T-helper 17 cell (primary cell): ENCODE results near the gene SUB1. TPM values are rescaled to one million over a fixed set of nuclear protein-coding genes. Genes with fewer than 3 reads are reported as not detected.

ENCODE experiments used
- ATAC-seq: fragments of 150-1000 bp; cut with Tn5 transposase; 2 replicates; pipeline ENCODE4 v1.10.0; 2021; ENCODE audit warnings: mild to moderate bottlenecking, moderate library complexity
- DNase-seq, 3 donors: peaks; one replicate each; pipeline versions ENCODE4 v3.0.0 to v3.0.0-alpha.2; 2020 to 2021
- H3K9me3 ChIP-seq: one replicate; pipeline ENCODE4 v1.7.0; 2013; ENCODE audit warnings: low read length, mild to moderate bottlenecking; ENCODE audit not compliant: control insufficient read depth, poor library complexity, severe bottlenecking
- H3K27ac Mint-ChIP-seq: one replicate; pipeline ENCODE4 v1.8.0; 2022; ENCODE audit warnings: mild to moderate bottlenecking, moderate library complexity, mixed read lengths
- H3K27me3 Mint-ChIP-seq: one replicate; pipeline ENCODE4 v1.8.0; 2022; ENCODE audit warnings: mixed read lengths
- H3K36me3 Mint-ChIP-seq: one replicate; pipeline ENCODE4 v1.8.0; 2022; ENCODE audit warnings: low read depth, mixed read lengths
- H3K4me1 Mint-ChIP-seq: one replicate; pipeline ENCODE4 v1.8.0; 2022; ENCODE audit warnings: mild to moderate bottlenecking, mixed read lengths
- H3K4me3 Mint-ChIP-seq: one replicate; pipeline ENCODE4 v1.8.0; 2022; ENCODE audit warnings: mild to moderate bottlenecking, moderate library complexity, mixed read lengths
- total RNA-seq, 4 donors: library from RNA in 2 of 4; stranded (reverse) in 2 of 4; gene quantifications; one replicate each; pipeline ENCODE4 v1.2.3 and lab custom pipeline; 2022 to 2026

Gene SUB1
- total RNA-seq, 2 donors from 2014 or later, result 311 to 325 TPM

DNA sequence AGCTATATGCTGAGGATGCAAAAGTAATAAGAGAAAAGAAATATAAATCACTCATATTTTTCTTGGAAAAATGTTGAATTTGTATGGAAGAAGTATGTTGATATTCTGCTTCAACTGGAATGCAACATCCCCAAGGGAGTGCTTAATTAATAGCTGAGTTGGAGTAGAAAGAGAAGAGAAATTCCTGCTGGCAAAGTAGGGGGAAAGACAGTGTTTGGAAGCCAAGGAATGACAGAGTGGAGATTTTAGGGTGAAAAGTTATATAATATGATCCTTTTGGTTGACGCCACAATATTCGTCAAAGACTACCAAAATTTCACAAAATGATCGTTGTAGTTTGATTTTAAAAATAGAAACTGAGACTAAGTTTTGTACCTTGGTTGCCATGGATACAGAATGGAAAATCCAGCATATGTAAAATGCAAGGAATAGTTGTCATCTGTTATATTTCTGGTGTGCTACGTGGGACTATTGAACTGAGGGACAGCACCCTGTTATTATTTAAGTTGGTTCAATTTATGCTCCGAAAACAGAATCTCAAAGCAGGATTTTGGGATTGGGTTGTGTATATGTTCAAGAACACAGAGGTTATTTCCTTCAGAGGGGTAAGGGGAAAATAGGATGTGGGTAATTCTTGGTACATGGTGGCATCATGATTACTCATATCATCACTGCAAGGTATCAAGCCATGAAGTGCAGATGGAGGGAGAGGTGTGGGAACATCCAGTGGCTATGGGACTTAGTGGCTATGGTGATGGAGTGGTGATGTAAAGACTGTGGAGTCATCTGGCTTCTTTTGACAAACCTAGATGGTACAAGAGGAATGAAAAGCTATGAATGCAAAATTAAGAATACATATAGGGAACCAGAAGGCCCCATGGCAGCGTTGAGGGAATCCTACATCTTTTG is 61.0 kb downstream of the SUB1 start:
- no peak for ATAC-seq
- DNase-seq, result no peak
- H3K4me1 Mint-ChIP-seq, result no peaks in the 10 kb centered on the region
- H3K27me3 Mint-ChIP-seq, result peaks cover 8% of the 10 kb centered on the region
- no peak overlapping the region for H3K4me3 Mint-ChIP-seq
- H3K9me3 ChIP-seq, result peaks cover 3% of the 10 kb centered on the region
- H3K36me3 Mint-ChIP-seq, result no peaks in the 10 kb centered on the region
- no peak overlapping the region for H3K27ac Mint-ChIP-seq

GRCh38 chr5:32651088-32651487 is 65.7 kb downstream of the SUB1 start:
- Mint-ChIP-seq H3K27me3 (peaks cover 8% of the 10 kb centered on the region), H3K36me3 (no peaks in the 10 kb centered on the region), H3K4me1 (no peaks in the 10 kb centered on the region), H3K27ac (no peak overlapping the region), H3K4me3 (no peak overlapping the region)
- DNase-seq (no peak), ATAC-seq (no peak)
- H3K9me3 ChIP-seq, result no peaks in the 10 kb centered on the region

DNA sequence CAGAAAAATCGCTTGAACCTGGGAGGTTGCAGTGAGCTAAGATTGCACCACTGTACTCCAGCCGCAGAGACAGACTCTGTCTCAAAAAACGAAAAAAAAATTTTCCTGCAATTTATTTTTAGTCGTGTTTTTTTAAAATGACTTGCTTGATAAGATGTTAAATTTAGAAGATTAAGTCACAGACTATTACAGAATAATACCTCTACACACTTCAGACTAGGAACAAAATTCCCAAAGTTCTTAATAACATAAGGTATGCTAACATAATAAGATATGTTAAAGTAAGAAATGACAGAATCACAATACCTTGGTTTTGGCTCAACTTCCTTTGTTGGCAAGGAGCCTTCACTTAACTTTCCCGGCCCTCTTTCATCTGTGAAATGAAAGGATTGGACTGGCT is 66.3 kb downstream of the SUB1 start:
- Mint-ChIP-seq H3K4me3 (no peak overlapping the region), H3K4me1 (no peaks in the 10 kb centered on the region), H3K27me3 (peaks cover 8% of the 10 kb centered on the region), H3K27ac (no peak overlapping the region), H3K36me3 (no peaks in the 10 kb centered on the region)
- H3K9me3 ChIP-seq, result no peaks in the 10 kb centered on the region
- DNase-seq, result no peak
- ATAC-seq, result no peak

Other genes with a start within 250 kb of the SUB1 start
- 10 to 100 TPM; 51.2 to 63.7 TPM for gene ZFR, start 140.8 kb upstream of the SUB1 start, total RNA-seq
- gene NPR3, start 125.8 kb downstream of the SUB1 start, total RNA-seq, result under 1 TPM; 0.05 to 0.50 TPM